SJCRH30 (cell line): Measurements from ENCODE around the gene MYBBP1A. TPM values are rescaled to one million over a fixed set of nuclear protein-coding genes. Genes with fewer than 3 reads are reported as not detected.

Experiments
- DNase-seq, 2 experiments: peaks; one replicate each; pipeline ENCODE4 v3.0.0-alpha.2; 2015 to 2020
- H3K27ac ChIP-seq: fragments of 250-450 bp; sonication (Bioruptor Pico); 2 replicates; pipeline ENCODE4 v1.5.1; 2020; ENCODE audit warnings: mild to moderate bottlenecking, moderate library complexity
- H3K27me3 ChIP-seq: fragments of 250-450 bp; sonication (Bioruptor Pico); 2 replicates; pipeline ENCODE4 v1.5.1; 2020; ENCODE audit warnings: mild to moderate bottlenecking, moderate library complexity
- H3K36me3 ChIP-seq: fragments of 250-450 bp; sonication (Bioruptor Pico); 2 replicates; pipeline ENCODE4 v1.5.1; 2020; ENCODE audit warnings: mild to moderate bottlenecking, moderate library complexity
- H3K4me1 ChIP-seq: fragments of 250-450 bp; sonication (Bioruptor Pico); 2 replicates; pipeline ENCODE4 v1.5.1; 2020; ENCODE audit warnings: mild to moderate bottlenecking, moderate library complexity
- H3K4me3 ChIP-seq: fragments of 250-450 bp; sonication (Bioruptor Pico); 2 replicates; pipeline ENCODE4 v1.5.1; 2020; ENCODE audit warnings: mild to moderate bottlenecking, moderate library complexity
- H3K9me3 ChIP-seq: fragments of 250-450 bp; sonication (Bioruptor Pico); replicated peaks from 2 replicates; pipeline ENCODE4 v1.5.1; 2020; ENCODE audit warnings: mild to moderate bottlenecking, moderate library complexity
- total RNA-seq: library from RNA; depleted of rRNA; stranded (reverse); fragments of >200 nt; shearing (Covaris generic); gene quantifications from 2 replicates; pipeline ENCODE4 v1.2.3, GENCODE V29; 2014

MYBBP1A gene
- total RNA-seq, 1 experiment from 2014 or later, result 40.3 TPM

DNA sequence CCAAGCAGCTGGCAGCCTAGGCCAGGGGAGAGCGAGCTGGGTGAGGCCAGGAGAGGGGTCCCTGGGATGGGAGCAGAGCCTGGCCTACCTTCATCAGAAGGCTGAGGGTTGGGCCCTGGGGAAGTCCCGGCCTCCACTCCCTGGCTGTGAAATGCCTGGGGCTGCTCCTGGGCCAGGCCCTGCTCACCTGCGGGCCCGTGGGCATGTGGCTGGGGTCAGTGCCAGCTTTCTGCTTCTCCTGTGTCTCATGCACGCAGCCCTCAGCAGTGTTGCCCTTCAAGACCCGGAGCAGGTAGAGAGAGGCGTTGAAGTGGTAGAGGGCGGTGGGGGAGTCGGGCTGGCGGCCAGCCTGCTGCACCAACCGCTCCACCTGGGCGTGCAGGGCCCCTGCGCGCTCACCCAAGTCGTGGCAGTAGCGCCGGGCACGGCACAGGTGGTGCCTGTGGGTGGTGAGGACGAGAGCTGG, 12.4 kb downstream of the MYBBP1A start:
- Histone ChIP-seq H3K36me3 (no peaks in the 10 kb centered on the region), H3K4me1 (no peaks in the 10 kb centered on the region), H3K9me3 (no peaks in the 10 kb centered on the region), H3K27ac (no peak overlapping the region), H3K27me3 (no peaks in the 10 kb centered on the region), H3K4me3 (no peak overlapping the region)
- DNase-seq, result no peak

DNA sequence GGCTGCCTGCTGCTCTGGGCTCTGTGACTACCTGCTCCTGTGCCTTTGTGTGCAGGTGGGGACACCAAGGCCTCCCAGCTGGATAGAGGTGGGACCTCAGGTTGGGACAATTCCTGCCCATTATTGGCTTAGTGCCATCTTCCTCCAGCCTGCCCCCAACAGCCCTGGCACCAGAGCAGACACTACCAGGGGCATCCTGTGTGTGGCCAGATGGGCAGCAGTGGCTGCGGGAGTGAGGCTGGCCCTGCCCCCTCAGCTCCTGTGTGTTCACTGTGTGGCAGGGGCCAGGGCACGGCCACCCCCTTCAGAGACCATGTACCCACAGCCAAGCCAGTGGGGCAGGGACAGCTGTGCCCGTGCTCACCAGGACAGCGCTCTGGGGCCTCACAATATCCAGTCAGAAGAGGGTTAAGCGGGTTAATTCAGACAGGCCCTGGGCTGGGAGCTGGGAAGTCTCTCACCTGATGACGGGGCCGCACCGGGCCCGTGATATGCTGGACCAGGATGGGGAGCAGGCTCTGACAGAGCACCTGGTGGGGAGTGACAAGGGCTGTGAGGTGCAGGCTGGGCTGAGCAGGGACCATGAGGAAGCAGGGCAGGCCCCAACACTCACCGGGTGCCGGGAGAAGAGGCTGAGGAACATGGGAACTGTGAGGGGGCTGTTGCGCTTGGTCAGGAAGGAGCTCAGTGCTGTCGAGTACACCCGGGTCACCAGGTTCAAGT, 13.0 kb downstream of the MYBBP1A start:
- H3K36me3 ChIP-seq, result no peaks in the 10 kb centered on the region
- no peak overlapping the region for H3K27ac ChIP-seq

DNA sequence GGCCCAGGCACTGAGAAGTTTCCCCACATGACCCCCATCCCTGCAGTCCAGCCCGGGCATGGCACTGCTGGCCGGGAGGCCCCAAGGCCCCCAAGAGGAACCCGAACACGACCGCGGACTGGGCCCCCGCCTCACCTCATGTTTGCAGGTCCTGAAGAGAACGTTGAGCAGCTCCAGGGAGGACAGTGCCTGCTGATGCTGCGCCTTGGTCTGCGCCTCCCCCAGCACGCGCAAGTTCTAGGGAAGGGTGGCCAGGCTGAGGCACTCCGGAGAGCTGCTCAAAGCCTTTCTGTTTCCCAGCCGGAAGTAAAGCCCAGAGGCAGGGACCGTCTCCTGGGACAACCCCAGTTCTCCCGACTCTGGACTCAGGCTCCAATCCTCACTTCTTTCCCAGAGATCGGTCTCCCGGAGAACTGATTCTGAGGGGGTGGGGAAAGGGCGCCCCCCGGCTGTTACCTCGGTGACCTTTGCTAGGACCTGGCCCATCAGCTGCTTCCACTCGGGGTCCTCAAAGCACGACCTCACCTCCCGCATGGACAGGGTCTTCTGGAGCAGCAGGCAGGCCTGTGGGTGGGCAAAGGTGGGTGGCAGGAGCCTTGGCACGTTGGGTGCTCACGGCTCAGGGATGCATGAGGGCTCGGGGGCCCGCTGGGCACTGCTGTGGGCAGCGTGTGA, 13.7 kb downstream of the MYBBP1A start:
- Histone ChIP-seq H3K27me3 (no peaks in the 10 kb centered on the region), H3K4me1 (no peaks in the 10 kb centered on the region), H3K36me3 (no peaks in the 10 kb centered on the region), H3K4me3 (no peak overlapping the region), H3K27ac (no peak overlapping the region), H3K9me3 (no peaks in the 10 kb centered on the region)
- DNase-seq, result no peak

More for the DNA sequence above, 13.0 kb downstream of the MYBBP1A start:
- DNase-seq, result no peak
- Histone ChIP-seq H3K4me3 (no peak overlapping the region), H3K27me3 (no peaks in the 10 kb centered on the region), H3K4me1 (no peaks in the 10 kb centered on the region), H3K9me3 (no peaks in the 10 kb centered on the region)

DNA sequence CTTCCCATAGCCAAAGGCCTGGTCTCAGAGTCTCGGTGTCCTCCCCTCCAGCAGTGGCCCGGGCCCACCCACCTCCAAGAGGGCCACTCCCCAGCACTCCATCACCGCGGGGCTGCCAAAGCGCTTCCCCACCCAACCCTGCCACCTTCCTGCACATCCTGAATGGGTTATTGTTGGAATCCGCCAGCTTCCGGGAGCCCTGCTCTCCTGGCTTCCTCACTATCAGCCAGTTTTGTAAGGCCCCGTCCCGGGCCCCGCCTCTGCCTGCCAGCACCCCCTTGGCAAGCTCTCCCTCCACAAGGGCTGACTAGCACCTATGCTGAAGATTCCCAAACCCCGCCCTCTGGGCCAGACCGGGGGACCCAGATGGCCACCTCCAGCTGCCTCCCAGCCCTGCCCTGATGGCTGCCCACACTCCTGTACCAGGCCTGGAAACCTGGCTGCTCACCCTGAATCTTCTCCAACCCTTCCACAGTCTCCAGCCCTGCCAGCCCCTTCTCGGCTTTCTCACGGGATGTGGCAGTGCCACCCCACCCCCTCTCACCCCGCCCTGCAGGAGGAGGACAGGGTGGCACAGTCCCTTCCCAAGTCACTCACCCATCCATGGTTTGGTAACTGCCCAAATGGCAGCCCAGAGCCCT, 14.4 kb downstream of the MYBBP1A start:
- H3K36me3 ChIP-seq, result no peaks in the 10 kb centered on the region
- no peaks in the 10 kb centered on the region for H3K4me1 ChIP-seq
- no peak for DNase-seq
- no peaks in the 10 kb centered on the region for H3K27me3 ChIP-seq
- no peak overlapping the region for H3K27ac ChIP-seq
- H3K9me3 ChIP-seq, result no peaks in the 10 kb centered on the region
- H3K4me3 ChIP-seq, result no peak overlapping the region

DNA sequence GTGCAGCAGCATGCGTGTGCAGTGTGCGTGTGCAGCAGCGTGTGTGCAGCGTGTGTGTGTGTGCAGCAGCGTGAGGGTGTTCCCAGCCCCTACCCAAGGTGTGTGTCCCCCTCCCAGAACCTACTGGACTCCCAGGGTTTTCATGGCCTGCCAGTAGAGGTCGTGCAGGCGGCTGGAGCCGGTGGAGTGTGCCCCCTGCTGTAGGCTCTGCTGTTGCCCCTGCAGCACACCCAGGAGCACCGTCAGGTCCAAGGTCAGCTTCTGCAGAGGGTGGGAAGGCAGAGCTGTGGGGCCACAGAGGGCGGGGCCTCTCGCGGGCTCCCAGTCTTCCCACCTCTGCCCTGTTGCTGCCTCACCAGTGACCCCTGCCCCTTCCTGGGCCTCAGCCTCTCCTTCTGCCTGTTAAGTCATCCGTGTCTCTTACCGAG, 14.9 kb downstream of the MYBBP1A start:
- no peak overlapping the region for H3K27ac ChIP-seq
- no peaks in the 10 kb centered on the region for H3K27me3 ChIP-seq
- H3K4me3 ChIP-seq, result no peak overlapping the region
- no peaks in the 10 kb centered on the region for H3K36me3 ChIP-seq
- no peaks in the 10 kb centered on the region for H3K4me1 ChIP-seq
- DNase-seq, result no peak
- H3K9me3 ChIP-seq, result no peaks in the 10 kb centered on the region

DNA sequence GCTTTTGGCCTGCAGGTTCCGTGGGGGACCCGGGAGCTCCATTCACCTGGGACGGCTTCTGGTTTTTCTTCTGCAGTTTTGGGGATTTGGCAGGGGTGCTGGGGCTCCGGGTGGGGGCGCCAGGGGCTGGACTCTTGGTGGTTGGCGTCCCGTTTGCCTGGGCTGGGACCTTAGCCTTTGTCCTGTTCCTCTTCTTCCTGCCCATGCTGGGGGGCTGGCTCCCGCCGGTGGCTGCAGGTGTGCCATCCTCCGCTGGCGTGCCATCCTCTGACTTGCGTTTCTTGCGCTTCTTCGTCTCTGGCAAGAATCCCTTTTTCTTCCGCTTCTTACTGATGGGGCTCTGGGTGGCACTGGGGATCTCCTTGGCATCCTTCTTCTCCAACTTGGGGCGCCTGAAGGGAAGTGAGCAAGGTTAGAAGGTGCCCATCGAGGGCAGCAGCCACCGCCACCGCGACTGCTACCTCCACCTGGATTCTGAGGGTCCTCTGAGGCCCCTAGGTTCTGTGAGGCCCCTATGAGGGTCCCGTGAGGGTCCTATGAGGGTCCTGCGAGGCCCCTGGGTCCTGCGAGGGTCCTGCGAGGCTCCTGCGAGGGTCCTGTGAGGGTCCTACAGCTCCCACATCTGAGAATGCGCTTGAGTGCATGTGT, 15.5 kb downstream of the MYBBP1A start:
- H3K27ac ChIP-seq, result no peak overlapping the region
- no peak overlapping the region for H3K4me3 ChIP-seq
- DNase-seq, result no peak
- H3K27me3 ChIP-seq, result no peaks in the 10 kb centered on the region
- no peaks in the 10 kb centered on the region for H3K9me3 ChIP-seq
- no peaks in the 10 kb centered on the region for H3K36me3 ChIP-seq
- no peaks in the 10 kb centered on the region for H3K4me1 ChIP-seq

DNA sequence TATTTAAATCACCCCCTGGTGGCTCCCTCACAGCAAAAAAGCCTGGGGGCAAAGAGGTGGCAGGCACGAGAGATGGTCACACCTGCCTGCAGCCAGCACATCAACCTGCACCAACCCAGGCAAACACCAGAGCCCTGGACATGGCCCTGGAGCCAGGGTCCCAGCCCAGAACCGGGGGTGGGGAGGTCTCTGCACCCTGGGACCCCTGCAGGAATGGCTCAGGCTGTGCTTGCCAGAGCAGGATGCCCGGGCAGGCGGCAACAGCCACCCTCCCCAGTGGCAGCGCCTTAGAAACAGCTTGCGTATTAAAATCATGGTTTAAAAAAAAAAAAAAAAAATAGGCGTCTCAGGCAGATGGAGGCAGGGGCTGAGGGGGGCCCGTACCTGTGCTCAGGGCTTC, 16.2 kb downstream of the MYBBP1A start:
- Histone ChIP-seq H3K36me3 (no peaks in the 10 kb centered on the region), H3K4me3 (no peak overlapping the region), H3K9me3 (no peaks in the 10 kb centered on the region), H3K27ac (no peak overlapping the region), H3K27me3 (no peaks in the 10 kb centered on the region), H3K4me1 (no peaks in the 10 kb centered on the region)
- DNase-seq, result no peak

DNA sequence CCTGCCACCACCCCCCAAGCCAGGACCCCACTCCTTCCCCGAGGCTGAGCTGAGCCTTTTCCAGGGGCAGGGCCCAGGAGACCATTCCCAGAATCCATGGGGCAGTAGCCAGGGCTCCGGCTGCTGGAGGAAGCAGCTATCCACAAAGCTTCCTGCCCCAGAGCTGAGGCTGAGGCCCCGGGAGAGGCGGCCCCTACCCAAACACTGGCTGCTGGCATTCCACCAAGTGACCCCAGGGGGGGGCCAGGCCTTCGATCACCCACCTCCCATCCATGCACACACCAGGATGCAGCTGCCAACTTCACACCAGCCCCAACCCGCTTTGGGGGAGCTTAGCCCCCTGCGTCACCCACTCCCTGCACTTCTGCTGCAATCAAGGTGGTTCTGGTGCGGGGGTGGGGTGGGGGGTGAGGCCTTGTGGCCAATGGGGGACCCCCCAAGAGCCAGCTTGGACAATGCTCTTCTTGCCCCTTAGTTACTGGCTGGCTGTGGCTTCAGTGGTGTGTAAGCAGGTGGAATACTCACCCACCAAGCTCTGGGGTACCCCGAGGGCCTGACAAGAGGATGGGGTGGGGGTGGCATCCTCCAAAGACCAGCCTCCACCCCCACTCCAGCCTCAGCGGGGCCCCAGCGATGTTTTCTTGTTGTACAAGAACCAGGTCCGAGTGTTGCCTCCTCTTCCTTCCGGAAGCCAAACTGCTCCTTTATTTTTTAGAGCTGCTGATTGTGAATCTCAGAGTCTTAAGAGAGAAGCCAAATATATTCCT, 16.8 kb downstream of the MYBBP1A start:
- no peaks in the 10 kb centered on the region for H3K27me3 ChIP-seq
- H3K9me3 ChIP-seq, result no peaks in the 10 kb centered on the region
- no peaks in the 10 kb centered on the region for H3K36me3 ChIP-seq
- H3K27ac ChIP-seq, result no peak overlapping the region
- no peaks in the 10 kb centered on the region for H3K4me1 ChIP-seq
- no peak overlapping the region for H3K4me3 ChIP-seq
- DNase-seq, result no peak

DNA sequence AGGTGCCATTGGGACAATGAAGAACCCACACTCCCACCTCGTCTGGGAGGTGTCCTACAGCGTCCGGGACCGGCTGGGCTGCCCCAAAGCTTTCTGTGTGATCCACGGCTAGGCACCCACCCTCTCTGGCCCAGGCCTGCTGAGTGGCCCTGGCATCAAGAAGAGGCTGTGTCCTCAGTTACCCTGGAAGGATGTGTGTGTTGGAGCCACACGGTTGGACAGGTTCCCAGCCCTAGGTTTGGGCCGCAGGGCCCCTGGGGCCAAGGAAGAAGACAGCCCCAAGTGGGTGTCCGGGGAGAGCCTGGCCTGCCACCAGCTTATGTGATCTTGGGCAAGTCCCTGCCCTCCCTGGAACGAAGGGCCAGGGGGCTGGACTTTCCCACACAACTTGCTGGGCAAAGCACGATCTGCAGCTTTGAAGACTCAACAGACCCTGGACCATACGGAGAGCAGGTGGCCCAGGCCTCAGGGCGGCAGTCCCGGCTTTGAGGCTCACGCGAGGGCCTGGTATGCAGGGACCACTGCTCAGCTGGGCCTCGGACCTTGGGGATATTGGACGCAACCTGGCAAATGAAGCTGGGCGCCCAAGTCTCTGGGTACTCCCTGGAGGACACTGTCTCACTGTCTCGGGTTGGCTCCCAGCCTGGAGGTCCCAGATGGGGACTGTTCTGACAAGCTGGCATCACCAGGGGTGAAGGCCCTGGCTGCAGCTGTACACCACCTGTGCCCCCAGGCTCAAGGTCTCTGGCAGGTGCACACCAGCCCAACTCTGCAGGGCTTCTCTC, 17.5 kb downstream of the MYBBP1A start:
- H3K27ac ChIP-seq, result no peak overlapping the region
- H3K4me1 ChIP-seq, result no peaks in the 10 kb centered on the region
- H3K9me3 ChIP-seq, result no peaks in the 10 kb centered on the region
- H3K36me3 ChIP-seq, result no peaks in the 10 kb centered on the region
- no peaks in the 10 kb centered on the region for H3K27me3 ChIP-seq
- no peak for DNase-seq
- no peak overlapping the region for H3K4me3 ChIP-seq

DNA sequence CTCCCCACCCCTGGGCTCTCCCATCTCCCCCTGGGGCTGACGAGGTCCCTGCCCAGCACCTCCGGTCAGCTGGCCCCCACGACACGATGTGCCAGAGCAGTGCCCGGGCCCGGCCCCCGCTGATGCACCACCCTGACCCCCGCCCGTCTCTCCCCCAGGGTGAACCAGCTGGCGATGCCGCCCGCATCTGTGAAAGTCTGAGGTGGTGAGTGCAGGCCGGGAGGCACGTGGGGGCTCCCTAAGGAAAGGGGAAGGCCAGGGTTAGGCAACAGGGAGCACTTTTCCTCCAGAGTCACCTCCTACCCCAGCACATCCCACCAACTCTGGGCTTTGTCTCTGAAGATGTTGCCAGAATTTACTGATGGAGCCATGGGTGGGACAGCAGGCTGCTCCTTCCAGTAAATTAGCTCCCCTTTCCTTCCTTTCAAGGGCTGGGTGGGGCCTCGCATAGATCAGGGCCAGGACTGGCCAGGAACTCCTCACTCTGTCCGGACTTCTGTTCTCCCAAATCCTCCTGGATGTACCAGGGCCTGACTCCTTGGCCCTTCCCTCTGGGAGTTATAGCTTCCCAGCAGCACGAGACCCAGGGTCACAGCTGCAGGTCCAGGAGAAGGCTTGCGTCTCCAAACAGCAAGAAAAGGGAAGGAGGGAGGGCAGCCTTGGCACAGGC, 18.3 kb downstream of the MYBBP1A start:
- Histone ChIP-seq H3K9me3 (no peaks in the 10 kb centered on the region), H3K27me3 (no peaks in the 10 kb centered on the region), H3K36me3 (no peaks in the 10 kb centered on the region), H3K4me3 (no peak overlapping the region), H3K27ac (no peak overlapping the region), H3K4me1 (no peaks in the 10 kb centered on the region)
- DNase-seq, result no peak

DNA sequence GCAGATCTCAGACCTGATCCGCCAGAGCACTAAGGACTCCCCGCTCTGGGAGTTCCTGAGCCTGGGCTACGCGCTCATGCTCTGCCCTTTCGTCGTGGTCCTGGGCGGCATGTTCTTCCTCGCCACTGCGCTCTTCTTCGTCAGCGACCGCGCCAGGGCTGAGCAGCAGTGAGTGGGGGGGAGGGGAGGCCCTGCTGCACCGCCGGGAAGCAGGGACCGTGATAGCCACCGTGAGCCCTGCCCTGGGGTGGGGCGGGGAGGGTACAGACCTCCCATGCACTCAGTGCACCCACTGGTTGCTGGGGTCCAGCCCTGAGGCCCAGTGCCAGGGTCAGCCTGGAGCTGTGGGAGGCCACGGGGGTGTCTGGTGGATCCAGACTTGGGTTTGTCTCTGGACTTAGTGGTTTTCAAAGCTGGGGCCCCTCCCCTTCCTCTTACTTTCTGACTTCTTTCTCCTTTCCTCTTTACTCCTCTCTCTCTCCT, 18.9 kb downstream of the MYBBP1A start:
- Histone ChIP-seq H3K27me3 (no peaks in the 10 kb centered on the region), H3K4me3 (no peak overlapping the region), H3K4me1 (no peaks in the 10 kb centered on the region), H3K27ac (no peak overlapping the region), H3K36me3 (no peaks in the 10 kb centered on the region), H3K9me3 (no peaks in the 10 kb centered on the region)
- no peak for DNase-seq

DNA sequence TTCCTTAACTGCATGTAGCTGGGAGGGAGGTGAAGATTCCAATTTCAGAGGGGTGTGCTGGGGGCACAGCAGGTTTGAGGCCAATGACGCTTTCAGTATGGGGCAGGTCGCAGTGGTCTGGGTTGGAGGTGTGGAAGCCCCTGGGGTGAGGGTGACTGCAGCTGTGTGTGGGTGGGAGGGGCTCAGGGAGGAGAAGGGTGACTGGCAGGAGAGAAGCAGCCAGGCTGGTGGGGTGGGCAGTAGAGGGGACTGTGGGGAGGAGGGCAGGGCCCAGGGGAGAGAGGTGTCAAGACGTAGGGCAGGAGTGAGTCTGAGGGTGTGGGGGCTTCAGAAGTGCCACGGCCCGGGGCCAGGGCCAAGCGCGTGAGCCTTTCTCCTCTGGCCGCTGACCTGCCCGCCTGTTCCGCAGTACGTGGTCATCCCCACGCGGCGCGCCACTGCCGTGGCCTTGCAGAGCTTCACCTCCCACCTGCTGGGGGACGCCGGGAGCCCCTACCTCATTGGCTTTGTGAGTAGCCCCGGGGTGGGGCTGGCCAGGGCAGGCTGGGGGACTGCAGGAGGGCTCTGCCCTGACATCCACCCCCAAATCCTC, 19.4 kb downstream of the MYBBP1A start:
- no peak overlapping the region for H3K4me3 ChIP-seq
- no peak overlapping the region for H3K27ac ChIP-seq
- no peaks in the 10 kb centered on the region for H3K36me3 ChIP-seq
- no peaks in the 10 kb centered on the region for H3K27me3 ChIP-seq
- DNase-seq, result no peak
- H3K9me3 ChIP-seq, result no peaks in the 10 kb centered on the region
- H3K4me1 ChIP-seq, result no peaks in the 10 kb centered on the region
